MM.1S (cell line): ENCODE measurements around the gene PRR35.

Experiments used
- DNase-seq: peaks from one replicate; pipeline ENCODE4 v3.0.0-alpha.2; 2015
- H2AFZ ChIP-seq: fragments of 300-600 bp; sonication (generic); 2 replicates; pipeline ENCODE4 v1.6.0; 2016; ENCODE audit warnings: antibody characterized with exemption, low read length
- H3F3A ChIP-seq: fragments of 300-600 bp; sonication (generic); 2 replicates; pipeline ENCODE4 v1.6.1; 2016; ENCODE audit warnings: mild to moderate bottlenecking, antibody characterized with exemption, low read length, moderate library complexity, mixed read lengths; ENCODE audit not compliant: insufficient read depth
- H3K27ac ChIP-seq: fragments of 300-600 bp; sonication (generic); 2 replicates; pipeline ENCODE4 v1.5.1; 2016; ENCODE audit warnings: mild to moderate bottlenecking, low read length
- H3K27me3 ChIP-seq: fragments of 300-600 bp; sonication (generic); replicated peaks from 2 replicates; pipeline ENCODE4 v1.6.0; 2016; ENCODE audit warnings: low read length; ENCODE audit not compliant: insufficient read depth
- H3K36me3 ChIP-seq: fragments of 300-600 bp; sonication (generic); replicated peaks from 2 replicates; pipeline ENCODE4 v1.6.1; 2016; ENCODE audit warnings: mild to moderate bottlenecking, low read length, mixed read lengths; ENCODE audit not compliant: insufficient read depth
- H3K4me1 ChIP-seq: fragments of 300-600 bp; sonication (generic); 2 replicates; pipeline ENCODE4 v1.6.1; 2016; ENCODE audit warnings: low read length, mixed read lengths
- H3K4me2 ChIP-seq: fragments of 300-600 bp; sonication (generic); 2 replicates; pipeline ENCODE4 v1.6.0; 2016; ENCODE audit warnings: low read depth, low read length
- H3K4me3 ChIP-seq: fragments of 300-600 bp; sonication (generic); 2 replicates; pipeline ENCODE4 v1.5.1; 2016; ENCODE audit warnings: low read length, mixed read lengths
- H3K79me2 ChIP-seq: fragments of 300-600 bp; sonication (generic); 2 replicates; pipeline ENCODE4 v1.6.1; 2016; ENCODE audit warnings: mixed run types, low read length, mixed read lengths
- H3K9ac ChIP-seq: fragments of 300-600 bp; sonication (generic); 2 replicates; pipeline ENCODE4 v1.6.1; 2016; ENCODE audit warnings: low read length, mixed read lengths
- H3K9me2 ChIP-seq: fragments of 300-600 bp; sonication (generic); replicated peaks from 2 replicates; pipeline ENCODE4 v1.6.1; 2016; ENCODE audit warnings: mild to moderate bottlenecking, low read length, mixed read lengths; ENCODE audit not compliant: insufficient read depth
- H3K9me3 ChIP-seq: fragments of 300-600 bp; sonication (generic); replicated peaks from 2 replicates; pipeline ENCODE4 v1.6.1; 2016; ENCODE audit warnings: mild to moderate bottlenecking, low read length, mixed read lengths; ENCODE audit not compliant: insufficient read depth
- H4K20me1 ChIP-seq: fragments of 300-600 bp; sonication (generic); 2 replicates; pipeline ENCODE4 v1.6.1; 2016; ENCODE audit warnings: mild to moderate bottlenecking, low read length, moderate library complexity, mixed read lengths; ENCODE audit not compliant: insufficient read depth
- CTCF ChIP-seq: fragments of 300-600 bp; sonication (generic); IDR thresholded peaks from 2 replicates; pipeline ENCODE4 v1.5.1; 2016; ENCODE audit warnings: antibody characterized with exemption, low read length, mixed read lengths
- EZH2 ChIP-seq: fragments of 300-600 bp; sonication (generic); optimal IDR thresholded peaks from 2 replicates; pipeline ENCODE3; 2017; ENCODE audit warnings: low read depth, mild to moderate bottlenecking, antibody characterized with exemption, low read length, mixed read lengths
- EZH2phosphoT487 ChIP-seq: fragments of 300-600 bp; sonication (generic); IDR thresholded peaks from 2 replicates; pipeline ENCODE4 v1.6.1; 2018; ENCODE audit warnings: antibody characterized with exemption, low read length

PRR35 gene

GRCh38 chr16:556474-557173, 3.6 kb upstream of the PRR35 start:
- H3K4me2 ChIP-seq: no peak overlapping the region
- no peak overlapping the region for H3K4me3 ChIP-seq

DNA sequence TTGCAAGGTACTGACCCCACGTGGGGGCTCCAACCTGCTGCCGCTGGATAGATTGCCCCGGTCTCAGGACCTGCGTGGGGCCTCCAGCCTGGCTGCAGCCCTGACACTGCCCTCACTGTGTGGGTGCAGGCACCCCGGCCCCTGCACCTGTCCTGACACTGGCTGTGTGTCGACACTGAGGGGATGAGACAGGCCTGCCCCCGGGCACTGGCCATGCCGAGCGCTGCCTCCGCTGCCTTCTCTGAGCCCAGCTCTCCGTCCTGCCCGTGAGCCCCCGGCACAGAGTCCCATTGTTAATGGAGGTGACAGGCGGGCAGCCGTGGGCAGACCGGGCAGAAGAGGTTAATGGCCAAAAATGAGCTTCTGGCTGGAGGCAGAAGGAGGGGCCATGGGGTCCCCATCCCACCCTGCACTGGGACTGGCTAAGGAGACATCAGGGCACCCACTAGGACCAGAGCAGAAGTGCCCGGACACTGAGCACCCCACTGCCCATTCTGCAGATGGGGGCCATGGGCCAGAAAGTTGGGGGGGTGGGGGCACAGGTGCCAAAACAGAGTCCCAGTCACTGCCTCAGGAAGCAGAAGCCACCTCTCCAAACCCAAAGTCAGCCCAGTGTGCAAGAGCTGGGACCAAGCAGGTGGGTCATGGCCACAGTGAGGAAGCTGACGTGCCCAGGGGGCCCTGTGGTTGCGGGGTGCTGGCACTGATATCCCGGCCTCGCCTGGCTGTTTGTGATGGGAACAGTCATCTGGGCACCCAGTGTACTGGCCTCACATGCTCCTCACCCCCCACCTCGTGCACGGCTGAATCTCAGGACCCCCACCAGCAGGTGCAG, 2.5 kb upstream of the PRR35 start:
- Histone ChIP-seq H3K4me3 (no peak overlapping the region), H3K9ac (no peak overlapping the region), H3K36me3 (no peaks in the 10 kb centered on the region), H3K27ac (no peak overlapping the region), H3K9me3 (no peaks in the 10 kb centered on the region), H3K9me2 (no peaks in the 10 kb centered on the region), H4K20me1 (no peaks in the 10 kb centered on the region), H2AFZ (no peak overlapping the region), H3K27me3 (peaks cover 59% of the 10 kb centered on the region), H3K4me1 (no peaks in the 10 kb centered on the region), H3K4me2 (no peak overlapping the region), H3K79me2 (no peaks in the 10 kb centered on the region), H3F3A (no peaks in the 10 kb centered on the region)
- TF ChIP-seq EZH2 (no peak), CTCF (no peak), EZH2phosphoT487 (no peak)
- DNase-seq: no peak

More at GRCh38 chr16:556474-557173, 3.6 kb upstream of the PRR35 start:
- Histone ChIP-seq H3K79me2 (no peaks in the 10 kb centered on the region), H3K27me3 (peaks cover 48% of the 10 kb centered on the region), H3K9me2 (no peaks in the 10 kb centered on the region), H3K9ac (no peak overlapping the region), H3K4me1 (no peaks in the 10 kb centered on the region), H4K20me1 (no peaks in the 10 kb centered on the region), H3K36me3 (no peaks in the 10 kb centered on the region), H2AFZ (no peak overlapping the region), H3K27ac (no peak overlapping the region), H3K9me3 (no peaks in the 10 kb centered on the region), H3F3A (no peaks in the 10 kb centered on the region)
- no peak for TF ChIP-seq EZH2
- TF ChIP-seq CTCF: no peak
- TF ChIP-seq EZH2phosphoT487: no peak
- DNase-seq: no peak

DNA sequence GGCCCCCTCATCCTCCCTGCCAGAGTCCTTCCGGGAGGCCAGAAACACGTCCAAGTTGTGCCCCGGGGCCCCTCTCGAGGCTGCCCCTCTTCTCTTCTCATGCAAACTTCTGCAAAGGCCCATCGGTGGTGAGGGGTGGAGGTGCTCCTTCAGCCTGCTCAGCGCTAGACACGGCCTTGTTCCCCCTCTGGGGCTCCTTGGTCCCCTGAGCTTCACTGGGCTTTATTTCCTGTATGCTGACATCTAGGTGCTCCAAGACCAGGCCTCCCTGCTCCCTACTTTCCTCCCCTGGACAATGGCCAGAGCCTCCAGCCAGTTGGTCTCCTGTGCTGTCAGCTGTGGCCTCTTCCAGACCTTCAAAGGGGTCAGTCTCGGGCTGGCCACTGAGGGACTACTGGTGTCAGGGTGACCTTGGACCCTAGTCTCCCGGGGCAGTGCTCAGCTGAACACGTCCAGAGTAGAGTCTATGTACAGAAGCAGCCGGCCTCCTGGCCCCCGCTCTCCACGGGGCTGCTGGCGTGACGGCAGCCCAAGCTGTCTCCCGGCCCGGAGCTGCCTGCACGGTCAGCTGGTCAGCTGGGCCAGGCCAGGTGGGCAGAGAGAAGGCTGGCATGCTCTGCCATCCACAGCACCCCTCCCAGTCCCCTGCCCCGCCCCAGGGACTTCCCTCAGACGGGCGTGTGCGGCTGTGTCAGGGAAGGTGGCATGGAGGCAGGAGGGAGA, 1.7 kb upstream of the PRR35 start:
- no peak overlapping the region for H3K9ac ChIP-seq

More for the DNA sequence above, 1.7 kb upstream of the PRR35 start:
- H3K27me3 ChIP-seq: peaks cover 62% of the 10 kb centered on the region
- H3K4me3 ChIP-seq: no peak overlapping the region
- H3F3A ChIP-seq: no peaks in the 10 kb centered on the region
- no peaks in the 10 kb centered on the region for H4K20me1 ChIP-seq
- H3K9me2 ChIP-seq: no peaks in the 10 kb centered on the region
- H3K4me1 ChIP-seq: no peaks in the 10 kb centered on the region
- no peaks in the 10 kb centered on the region for H3K9me3 ChIP-seq
- TF ChIP-seq CTCF: no peak
- no peak for TF ChIP-seq EZH2phosphoT487
- TF ChIP-seq EZH2: no peak
- H3K79me2 ChIP-seq: no peaks in the 10 kb centered on the region
- H3K27ac ChIP-seq: no peak overlapping the region
- no peak overlapping the region for H3K4me2 ChIP-seq
- DNase-seq: no peak
- no peak overlapping the region for H2AFZ ChIP-seq
- no peaks in the 10 kb centered on the region for H3K36me3 ChIP-seq
